IPS DF 6.9 (cell line): ENCODE measurements around the gene CACUL1.
"Not testable (repeated sequence)": the region's sequence is repeated elsewhere in the genome, so short reads cannot be mapped to it uniquely, and the experiment has no call there.

Source experiments
- DNase-seq: peaks from one replicate; pipeline ENCODE4 v3.0.0-alpha.2; 2013; ENCODE audit warnings: low read depth, low spot score
- H3K27ac ChIP-seq: one replicate; pipeline ENCODE4 v1.5.1; 2013; ENCODE audit warnings: low read length, control low read depth
- H3K27me3 ChIP-seq: 2 replicates; pipeline ENCODE4 v1.6.1; 2013; ENCODE audit warnings: mild to moderate bottlenecking, low read length; ENCODE audit not compliant: control insufficient read depth, insufficient read depth
- H3K36me3 ChIP-seq: 2 replicates; pipeline ENCODE4 v1.6.1; 2013; ENCODE audit warnings: low read length; ENCODE audit not compliant: control insufficient read depth, insufficient read depth
- H3K4me1 ChIP-seq: 2 replicates; pipeline ENCODE4 v1.6.1; 2013; ENCODE audit warnings: low read length; ENCODE audit not compliant: control insufficient read depth, insufficient read depth
- H3K4me3 ChIP-seq: 2 replicates; pipeline ENCODE4 v1.5.1; 2013; ENCODE audit warnings: mild to moderate bottlenecking, low read length
- H3K9me3 ChIP-seq: 2 replicates; pipeline ENCODE4 v1.6.1; 2013; ENCODE audit warnings: low read length, inconsistent platforms; ENCODE audit not compliant: control insufficient read depth, insufficient read depth
- WGBS: extraction: QIAGEN DNeasy Blood & Tissue Kit; methylation state at CpG from one replicate; pipeline ENCODE4 v1.1.7; 2013; ENCODE audit warnings: mixed read lengths, missing lambda C conversion rate; ENCODE audit not compliant: insufficient read length, insufficient coverage; 5-methylcytosine and 5-hydroxymethylcytosine counted together

The CACUL1 gene

GRCh38 chr10:118692872-118693271 lies 61.9 kb downstream of the CACUL1 start:
- no peaks in the 10 kb centered on the region for H3K4me1 ChIP-seq
- H3K27me3 ChIP-seq, result no peaks in the 10 kb centered on the region
- no CpG with 5 or more reads among the region's 4 CpGs for WGBS
- H3K4me3 ChIP-seq, result no peak overlapping the region
- H3K36me3 ChIP-seq, result no peaks in the 10 kb centered on the region; the same call in 1 of the 2 replicates
- no peaks in the 10 kb centered on the region for H3K9me3 ChIP-seq
- no peak for DNase-seq
- H3K27ac ChIP-seq, result no peak overlapping the region

- no peak for DNase-seq
- Histone ChIP-seq H3K27me3 (no peaks in the 10 kb centered on the region), H3K9me3 (no peaks in the 10 kb centered on the region), H3K27ac (no peak overlapping the region), H3K36me3 (no peaks in the 10 kb centered on the region; the same call in 1 of the 2 replicates), H3K4me3 (no peak overlapping the region), H3K4me1 (no peaks in the 10 kb centered on the region)
- no CpG with 5 or more reads among the region's 4 CpGs for WGBS
These were observed 65.5 kb downstream of the CACUL1 start for GRCh38 chr10:118689070-118689858.

GRCh38 chr10:118687472-118687871 lies 67.3 kb downstream of the CACUL1 start:
- no peak overlapping the region for H3K27ac ChIP-seq
- no peak overlapping the region for H3K4me3 ChIP-seq
- no peaks in the 10 kb centered on the region for H3K4me1 ChIP-seq
- H3K27me3 ChIP-seq, result no peaks in the 10 kb centered on the region
- no peak for DNase-seq
- no peaks in the 10 kb centered on the region for H3K9me3 ChIP-seq
- no peaks in the 10 kb centered on the region; the same call in 1 of the 2 replicates for H3K36me3 ChIP-seq

GRCh38 chr10:118682533-118682932 lies 72.2 kb downstream of the CACUL1 start:
- no peaks in the 10 kb centered on the region; the same call in 1 of the 2 replicates for H3K36me3 ChIP-seq
- no peak overlapping the region for H3K27ac ChIP-seq
- H3K4me1 ChIP-seq, result no peaks in the 10 kb centered on the region

GRCh38 chr10:118680197-118680596 lies 74.6 kb downstream of the CACUL1 start:
- WGBS, result no CpG with 5 or more reads among the region's 1 CpG
- Histone ChIP-seq H3K36me3 (no peaks in the 10 kb centered on the region; the same call in 1 of the 2 replicates), H3K27ac (no peak overlapping the region), H3K27me3 (no peaks in the 10 kb centered on the region), H3K4me3 (no peak overlapping the region), H3K4me1 (no peaks in the 10 kb centered on the region), H3K9me3 (no peaks in the 10 kb centered on the region)
- no peak for DNase-seq

More at GRCh38 chr10:118682533-118682932, 72.2 kb downstream of the CACUL1 start:
- no CpG with 5 or more reads among the region's 6 CpGs for WGBS
- H3K9me3 ChIP-seq, result no peaks in the 10 kb centered on the region
- no peak for DNase-seq
- H3K27me3 ChIP-seq, result no peaks in the 10 kb centered on the region
- H3K4me3 ChIP-seq, result no peak overlapping the region

GRCh38 chr10:118674226-118674919 lies 80.4 kb downstream of the CACUL1 start:
- Histone ChIP-seq H3K36me3 (no peaks in the 10 kb centered on the region), H3K27ac (no peak overlapping the region), H3K4me1 (no peaks in the 10 kb centered on the region), H3K9me3 (no peaks in the 10 kb centered on the region), H3K27me3 (no peaks in the 10 kb centered on the region), H3K4me3 (no peak overlapping the region)
- no peak for DNase-seq
- WGBS, result no CpG with 5 or more reads among the region's 11 CpGs

- Histone ChIP-seq H3K36me3 (no peaks in the 10 kb centered on the region), H3K27me3 (no peaks in the 10 kb centered on the region), H3K4me1 (no peaks in the 10 kb centered on the region), H3K9me3 (no peaks in the 10 kb centered on the region), H3K27ac (no peak overlapping the region), H3K4me3 (no peak overlapping the region)
- no peak for DNase-seq
- no CpG with 5 or more reads among the region's 11 CpGs for WGBS
These were observed 81.7 kb downstream of the CACUL1 start for GRCh38 chr10:118672766-118673715.

- WGBS, result no CpG with 5 or more reads among the region's 6 CpGs
These were observed 82.6 kb downstream of the CACUL1 start for GRCh38 chr10:118672153-118672552.

GRCh38 chr10:118671221-118671620 lies 83.5 kb downstream of the CACUL1 start:
- not testable (repeated sequence) for H3K9me3 ChIP-seq, H3K27me3 ChIP-seq, H3K4me3 ChIP-seq, H3K4me1 ChIP-seq, H3K27ac ChIP-seq, H3K36me3 ChIP-seq, DNase-seq
- WGBS, result no CpG with 5 or more reads among the region's 3 CpGs

More at GRCh38 chr10:118672153-118672552, 82.6 kb downstream of the CACUL1 start:
- H3K9me3 ChIP-seq, result no peaks in the 10 kb centered on the region
- no peak for DNase-seq
- no peaks in the 10 kb centered on the region for H3K36me3 ChIP-seq
- H3K27ac ChIP-seq, result no peak overlapping the region
- no peak overlapping the region for H3K4me3 ChIP-seq
- H3K27me3 ChIP-seq, result no peaks in the 10 kb centered on the region
- no peaks in the 10 kb centered on the region for H3K4me1 ChIP-seq

- Histone ChIP-seq H3K27ac (no peak overlapping the region), H3K36me3 (no peaks in the 10 kb centered on the region), H3K4me3 (no peak overlapping the region), H3K4me1 (no peaks in the 10 kb centered on the region), H3K9me3 (no peaks in the 10 kb centered on the region), H3K27me3 (no peaks in the 10 kb centered on the region)
- no peak for DNase-seq
- WGBS, result no CpG with 5 or more reads among the region's 11 CpGs
These were observed 84.2 kb downstream of the CACUL1 start for GRCh38 chr10:118670472-118671124.
